KMS-11 (cell line): ENCODE results near the gene VPS26B.
A peak's percentile ranks its signal among the peaks of the same experiment; 100 is the strongest.
"Not testable (repeated sequence)": the region's sequence is repeated elsewhere in the genome, so short reads cannot be mapped to it uniquely, and the experiment has no call there.

ENCODE experiments used
- H2AFZ ChIP-seq: fragments of 200-600 bp; sonication (generic); 2 replicates; pipeline ENCODE4 v1.6.1; 2016; ENCODE audit warnings: antibody characterized with exemption, mixed run types, low read depth
- H3K27ac ChIP-seq: fragments of 200-600 bp; sonication (generic); 2 replicates; pipeline ENCODE4 v1.6.1; 2016; ENCODE audit warnings: mild to moderate bottlenecking, mixed run types
- H3K27me3 ChIP-seq: fragments of 200-600 bp; sonication (generic); 2 replicates; pipeline ENCODE4 v1.6.1; 2017; ENCODE audit warnings: mild to moderate bottlenecking, low read depth, mixed run types, moderate library complexity; ENCODE audit not compliant: insufficient read depth
- H3K36me3 ChIP-seq: fragments of 200-600 bp; sonication (generic); 2 replicates; pipeline ENCODE4 v1.6.1; 2017; ENCODE audit warnings: mild to moderate bottlenecking, mixed run types; ENCODE audit not compliant: insufficient read depth
- H3K4me1 ChIP-seq: fragments of 200-600 bp; sonication (generic); 2 replicates; pipeline ENCODE4 v1.6.1; 2016; ENCODE audit warnings: mild to moderate bottlenecking, low read depth, mixed run types; ENCODE audit not compliant: poor library complexity, severe bottlenecking
- H3K4me2 ChIP-seq: fragments of 200-600 bp; sonication (generic); 2 replicates; pipeline ENCODE4 v1.7.0; 2016; ENCODE audit warnings: mild to moderate bottlenecking, mixed run types
- H3K4me3 ChIP-seq: fragments of 200-600 bp; sonication (generic); IDR thresholded peaks from 2 replicates; pipeline ENCODE4 v1.6.1; 2017; ENCODE audit warnings: low read depth, low read length, mixed read lengths; ENCODE audit not compliant: insufficient read depth
- H3K79me2 ChIP-seq: fragments of 200-600 bp; sonication (generic); 2 replicates; pipeline ENCODE4 v1.6.1; 2016; ENCODE audit warnings: low read depth, mixed run types; ENCODE audit not compliant: insufficient read depth
- H3K9ac ChIP-seq: fragments of 200-600 bp; sonication (generic); 2 replicates; pipeline ENCODE4 v1.6.1; 2016; ENCODE audit warnings: mild to moderate bottlenecking, mixed run types
- H4K20me1 ChIP-seq: fragments of 200-600 bp; sonication (generic); 2 replicates; pipeline ENCODE4 v1.6.1; 2016; ENCODE audit warnings: mild to moderate bottlenecking, mixed run types; ENCODE audit not compliant: insufficient read depth
- CTCF ChIP-seq: fragments of 200-600 bp; sonication (generic); conservative IDR thresholded peaks from 2 replicates; pipeline ENCODE4 v1.6.1; 2017; ENCODE audit warnings: low read depth, mild to moderate bottlenecking, antibody characterized with exemption, low read length, moderate library complexity, mixed read lengths

Gene VPS26B

GRCh38 chr11:134276396-134277182 lies 52.1 kb downstream of the VPS26B start:
- H3K9ac ChIP-seq, result no peak overlapping the region
- H3K36me3 ChIP-seq, result no peaks in the 10 kb centered on the region
- no peak overlapping the region for H3K4me3 ChIP-seq
- peak overlapping the region; percentile 79; the same call in 1 of the 2 replicates for H2AFZ ChIP-seq
- no peaks in the 10 kb centered on the region for H4K20me1 ChIP-seq
- no peak overlapping the region for H3K27ac ChIP-seq
- TF ChIP-seq CTCF, result no peak
- no peaks in the 10 kb centered on the region for H3K27me3 ChIP-seq
- H3K79me2 ChIP-seq, result no peaks in the 10 kb centered on the region
- peaks cover 16% of the 10 kb centered on the region for H3K4me1 ChIP-seq
- H3K4me2 ChIP-seq, result no peak overlapping the region

GRCh38 chr11:134277183-134278001 lies 52.9 kb downstream of the VPS26B start:
- no peaks in the 10 kb centered on the region for H3K36me3 ChIP-seq

GRCh38 chr11:134278356-134278755 lies 53.9 kb downstream of the VPS26B start:
- Histone ChIP-seq H3K79me2 (no peaks in the 10 kb centered on the region), H3K4me1 (peaks cover 15% of the 10 kb centered on the region), H3K4me2 (no peak overlapping the region), H3K27ac (no peak overlapping the region), H3K4me3 (no peak overlapping the region), H3K9ac (no peak overlapping the region), H3K27me3 (no peaks in the 10 kb centered on the region), H2AFZ (no peak overlapping the region), H3K36me3 (no peaks in the 10 kb centered on the region), H4K20me1 (no peaks in the 10 kb centered on the region)
- no peak for TF ChIP-seq CTCF

More at GRCh38 chr11:134277183-134278001, 52.9 kb downstream of the VPS26B start:
- H2AFZ ChIP-seq, result no peak overlapping the region
- TF ChIP-seq CTCF, result no peak
- no peak overlapping the region for H3K4me3 ChIP-seq
- no peak overlapping the region for H3K27ac ChIP-seq
- H3K27me3 ChIP-seq, result no peaks in the 10 kb centered on the region
- H3K4me2 ChIP-seq, result no peak overlapping the region
- peaks cover 16% of the 10 kb centered on the region for H3K4me1 ChIP-seq
- H3K9ac ChIP-seq, result no peak overlapping the region
- H4K20me1 ChIP-seq, result no peaks in the 10 kb centered on the region
- no peaks in the 10 kb centered on the region for H3K79me2 ChIP-seq

- not testable (repeated sequence) for H3K27ac ChIP-seq
Measured at GRCh38 chr11:134281635-134282034, 57.2 kb downstream of the VPS26B start.

More at GRCh38 chr11:134281635-134282034, 57.2 kb downstream of the VPS26B start:
- H2AFZ ChIP-seq, H4K20me1 ChIP-seq, H3K9ac ChIP-seq, H3K36me3 ChIP-seq, H3K4me2 ChIP-seq, H3K4me1 ChIP-seq, H3K27me3 ChIP-seq, H3K4me3 ChIP-seq, H3K79me2 ChIP-seq: not testable (repeated sequence)
